Adipocyte (in vitro differentiated cells): ENCODE results near the gene MAPKAP1.

ENCODE experiments used
- DNase-seq: peaks from one replicate; pipeline ENCODE4 v3.0.0-alpha.2; 2015; ENCODE audit warnings: low read depth
- H3K27me3 ChIP-seq: replicated peaks from 2 replicates; pipeline ENCODE4 v1.7.0; 2013; ENCODE audit warnings: mild to moderate bottlenecking, low read length, moderate library complexity; ENCODE audit not compliant: control insufficient read depth, insufficient read depth
- H3K36me3 ChIP-seq: 2 replicates; pipeline ENCODE4 v1.7.0; 2013; ENCODE audit warnings: low read length, mild to moderate bottlenecking, moderate library complexity; ENCODE audit not compliant: control insufficient read depth, insufficient read depth, severe bottlenecking
- H3K4me1 ChIP-seq: 2 replicates; pipeline ENCODE4 v1.7.0; 2013; ENCODE audit warnings: mild to moderate bottlenecking, low read length, moderate library complexity; ENCODE audit not compliant: control insufficient read depth, insufficient read depth
- H3K4me3 ChIP-seq: 2 replicates; pipeline ENCODE4 v1.7.0; 2013; ENCODE audit warnings: mild to moderate bottlenecking, low read length, moderate library complexity
- H3K9ac ChIP-seq: 2 replicates; pipeline ENCODE4 v1.7.0; 2013; ENCODE audit warnings: mild to moderate bottlenecking, low read length, moderate library complexity
- H3K9me3 ChIP-seq: 2 replicates; pipeline ENCODE4 v1.7.0; 2013; ENCODE audit warnings: mild to moderate bottlenecking, low read length, moderate library complexity; ENCODE audit not compliant: control insufficient read depth

The MAPKAP1 gene

DNA sequence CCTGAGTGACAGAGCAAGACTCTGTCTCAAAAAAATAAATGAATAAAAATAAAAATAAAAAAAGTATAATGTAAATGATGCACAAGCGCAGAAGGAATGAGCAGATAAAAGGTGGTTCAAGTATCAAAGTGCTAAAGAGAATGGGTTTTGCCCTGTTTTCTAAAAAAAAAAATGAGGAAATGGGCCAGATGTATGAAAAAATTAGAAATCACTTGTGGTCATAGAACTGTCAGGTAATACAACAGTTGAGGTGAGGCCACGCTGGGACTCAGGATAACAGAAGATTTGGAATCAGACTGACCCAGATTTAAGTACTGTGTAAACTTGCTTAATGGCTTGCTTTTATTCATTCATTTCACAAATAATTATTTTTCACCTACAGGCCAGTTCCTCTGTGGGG lies 69.8 kb downstream of the MAPKAP1 start:
- Histone ChIP-seq H3K27me3 (no peaks in the 10 kb centered on the region), H3K9ac (no peak overlapping the region), H3K9me3 (no peaks in the 10 kb centered on the region), H3K4me1 (peaks cover 36% of the 10 kb centered on the region), H3K4me3 (no peak overlapping the region), H3K36me3 (no peaks in the 10 kb centered on the region)
- DNase-seq: no peak

DNA sequence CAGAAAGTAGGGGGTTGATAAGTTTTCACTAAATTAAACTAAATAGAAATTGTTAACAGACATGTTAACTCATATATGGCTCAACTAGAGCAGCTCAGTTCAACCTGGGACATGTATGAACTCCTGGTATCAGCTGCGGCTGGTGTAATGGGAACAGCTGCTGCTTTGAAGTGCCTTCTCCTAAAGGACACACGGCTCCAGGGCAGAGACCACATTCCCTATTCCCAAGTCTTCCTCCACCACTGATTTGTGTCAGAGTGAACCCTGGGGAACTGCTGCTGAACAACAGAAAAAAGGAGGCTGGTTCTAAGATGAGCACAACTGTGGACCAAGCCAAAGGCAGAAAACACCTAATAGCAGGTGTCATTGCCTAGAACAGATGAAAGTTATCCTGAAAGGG lies 71.1 kb downstream of the MAPKAP1 start:
- H3K27me3 ChIP-seq: no peaks in the 10 kb centered on the region
- H3K4me1 ChIP-seq: peaks cover 38% of the 10 kb centered on the region
- DNase-seq: no peak
- H3K36me3 ChIP-seq: no peaks in the 10 kb centered on the region
- no peak overlapping the region for H3K4me3 ChIP-seq
- no peaks in the 10 kb centered on the region for H3K9me3 ChIP-seq
- H3K9ac ChIP-seq: no peak overlapping the region

DNA sequence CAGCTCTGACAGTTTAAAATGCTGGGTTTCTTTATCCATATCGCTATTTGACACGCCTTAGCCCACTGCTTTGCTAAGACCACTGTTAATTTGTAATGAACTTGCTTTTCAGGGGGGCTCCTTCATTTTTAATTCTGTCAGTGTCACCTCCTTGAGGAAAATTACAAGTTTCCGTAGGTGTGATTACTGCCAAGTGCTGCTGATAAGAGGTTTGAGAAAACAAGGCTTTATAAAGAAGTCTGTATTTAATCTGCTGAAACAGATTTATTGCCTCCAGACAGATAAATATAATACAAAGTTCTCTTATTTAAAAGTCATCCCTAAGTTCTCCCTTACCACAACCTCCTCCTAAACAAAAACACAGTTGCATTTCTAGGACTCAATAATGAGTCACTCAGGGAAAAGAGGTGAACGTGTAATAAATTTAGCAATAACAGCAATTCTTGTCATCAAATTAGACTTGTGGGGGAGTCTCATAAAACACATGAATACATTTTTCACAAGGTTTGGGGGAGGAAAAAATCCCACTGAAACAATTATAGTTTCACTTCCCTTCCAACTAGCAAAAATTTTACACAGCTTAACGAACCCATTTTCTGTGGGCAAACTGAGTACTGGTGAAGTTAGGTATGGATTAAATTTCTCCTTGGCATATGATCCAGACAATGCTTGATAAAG lies 72.8 kb downstream of the MAPKAP1 start:
- peaks cover 49% of the 10 kb centered on the region for H3K4me1 ChIP-seq
- no peak for DNase-seq
- no peak overlapping the region for H3K9ac ChIP-seq
- H3K4me3 ChIP-seq: no peak overlapping the region
- H3K36me3 ChIP-seq: no peaks in the 10 kb centered on the region
- no peaks in the 10 kb centered on the region for H3K27me3 ChIP-seq
- no peaks in the 10 kb centered on the region for H3K9me3 ChIP-seq

DNA sequence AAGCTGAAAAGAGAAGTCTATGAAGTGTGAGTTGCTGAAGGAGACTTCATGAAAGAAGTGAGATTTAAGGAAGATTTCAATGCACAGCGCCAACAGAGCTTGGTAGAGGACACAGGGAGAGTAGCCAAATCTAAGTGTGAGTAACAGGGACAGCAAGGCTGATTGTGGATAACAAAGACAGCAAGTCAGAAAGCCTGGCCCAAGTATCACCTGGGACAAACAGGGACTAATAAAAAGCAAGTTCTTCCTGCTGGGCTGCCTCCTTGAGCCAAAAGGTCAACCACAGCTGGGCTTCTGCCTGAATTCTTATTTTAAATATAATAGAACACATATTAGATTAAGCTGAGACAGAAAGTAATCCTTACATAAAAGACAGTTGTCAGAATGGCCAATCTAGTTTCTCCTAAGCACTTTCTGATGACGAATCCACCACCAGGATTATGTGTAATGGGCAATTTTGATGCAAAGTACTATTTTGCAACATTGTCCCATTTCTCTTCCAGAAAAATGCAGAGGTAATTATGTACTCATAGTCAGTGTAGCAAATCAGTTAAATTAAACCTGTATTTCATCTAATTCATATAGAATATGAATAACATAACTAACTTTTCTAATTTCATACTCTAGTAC lies 73.8 kb downstream of the MAPKAP1 start:
- H3K9ac ChIP-seq: no peak overlapping the region
- H3K4me3 ChIP-seq: no peak overlapping the region
- H3K4me1 ChIP-seq: peaks cover 41% of the 10 kb centered on the region
- H3K27me3 ChIP-seq: no peaks in the 10 kb centered on the region
- no peaks in the 10 kb centered on the region for H3K9me3 ChIP-seq
- DNase-seq: no peak
- H3K36me3 ChIP-seq: no peaks in the 10 kb centered on the region

DNA sequence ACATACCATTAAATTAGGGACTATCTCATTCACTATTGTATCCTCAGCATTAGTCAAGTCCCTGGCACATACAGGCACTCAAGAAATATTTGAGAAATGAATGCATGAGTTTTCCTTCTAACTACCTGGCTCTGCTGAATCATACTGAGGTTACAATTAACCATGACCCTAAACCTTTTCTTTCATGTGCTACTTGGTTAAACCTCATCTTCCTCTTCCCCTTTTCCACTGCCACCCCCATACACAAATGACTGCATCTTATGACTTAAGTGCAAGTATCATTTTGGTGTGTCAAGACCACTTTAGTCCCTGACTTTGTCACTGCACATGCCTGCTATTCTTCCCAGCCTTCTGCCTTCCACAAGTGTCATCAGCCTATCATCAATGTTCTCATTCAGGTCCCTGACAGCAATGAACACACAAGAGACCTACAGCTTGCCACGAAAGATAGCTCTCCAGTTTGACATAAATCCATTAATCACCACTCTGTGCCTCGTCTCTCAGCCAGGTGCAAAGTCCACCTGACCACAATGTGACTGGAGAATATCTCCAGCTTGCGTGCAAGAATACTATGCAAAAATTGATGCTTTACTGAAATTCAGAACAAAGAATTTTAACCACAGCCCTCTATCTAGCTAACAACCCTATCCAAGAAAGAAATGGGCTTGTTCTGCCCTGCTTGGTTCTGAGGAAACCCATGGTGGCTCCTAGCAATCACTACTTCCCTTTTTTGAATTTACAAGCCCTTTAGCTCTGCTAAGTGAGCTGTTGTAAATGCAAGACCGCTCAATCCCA lies 74.5 kb downstream of the MAPKAP1 start:
- DNase-seq: no peak
- Histone ChIP-seq H3K36me3 (no peaks in the 10 kb centered on the region), H3K9me3 (no peaks in the 10 kb centered on the region), H3K27me3 (no peaks in the 10 kb centered on the region), H3K4me1 (peaks cover 37% of the 10 kb centered on the region), H3K9ac (no peak overlapping the region), H3K4me3 (no peak overlapping the region)

GRCh38 chr9:125631391-125632085 lies 75.5 kb downstream of the MAPKAP1 start:
- Histone ChIP-seq H3K9ac (no peak overlapping the region), H3K4me3 (no peak overlapping the region), H3K36me3 (no peaks in the 10 kb centered on the region), H3K27me3 (no peaks in the 10 kb centered on the region), H3K4me1 (peaks cover 37% of the 10 kb centered on the region), H3K9me3 (no peaks in the 10 kb centered on the region)
- DNase-seq: peak; percentile 78

GRCh38 chr9:125630436-125630835 lies 76.6 kb downstream of the MAPKAP1 start:
- no peak for DNase-seq
- Histone ChIP-seq H3K9me3 (no peaks in the 10 kb centered on the region), H3K9ac (no peak overlapping the region), H3K4me3 (no peak overlapping the region), H3K36me3 (no peaks in the 10 kb centered on the region), H3K27me3 (no peaks in the 10 kb centered on the region), H3K4me1 (peaks cover 37% of the 10 kb centered on the region)

DNA sequence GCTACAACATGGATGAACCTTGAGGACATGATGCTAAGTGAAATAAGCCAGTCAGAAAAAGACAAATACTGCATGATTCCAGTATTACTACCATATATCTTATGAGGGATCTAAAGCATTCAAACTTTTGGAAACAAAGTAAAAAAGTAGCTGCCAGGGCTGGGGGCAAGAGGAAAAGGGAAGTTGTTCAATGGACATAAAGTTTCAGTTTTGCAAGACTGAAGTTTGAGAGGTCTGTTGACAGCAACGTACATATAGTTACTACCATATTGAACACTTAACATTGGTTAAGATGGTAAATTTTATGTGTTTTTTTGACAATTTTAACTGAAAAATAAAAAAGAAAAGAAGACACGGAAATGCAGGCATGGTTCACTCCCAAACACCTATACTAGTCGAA lies 77.6 kb downstream of the MAPKAP1 start:
- no peaks in the 10 kb centered on the region for H3K36me3 ChIP-seq
- H3K9me3 ChIP-seq: no peaks in the 10 kb centered on the region
- no peaks in the 10 kb centered on the region for H3K27me3 ChIP-seq
- DNase-seq: no peak
- no peak overlapping the region for H3K9ac ChIP-seq
- peaks cover 35% of the 10 kb centered on the region for H3K4me1 ChIP-seq
- no peak overlapping the region for H3K4me3 ChIP-seq

GRCh38 chr9:125626187-125626586 lies 80.8 kb downstream of the MAPKAP1 start:
- H3K4me1 ChIP-seq: peaks cover 14% of the 10 kb centered on the region
- no peak for DNase-seq
- no peak overlapping the region for H3K9ac ChIP-seq
- no peak overlapping the region for H3K4me3 ChIP-seq
- no peaks in the 10 kb centered on the region for H3K9me3 ChIP-seq
- H3K27me3 ChIP-seq: no peaks in the 10 kb centered on the region
- H3K36me3 ChIP-seq: no peaks in the 10 kb centered on the region

GRCh38 chr9:125621170-125621569 lies 85.8 kb downstream of the MAPKAP1 start:
- H3K9me3 ChIP-seq: no peaks in the 10 kb centered on the region
- H3K4me1 ChIP-seq: peaks cover 11% of the 10 kb centered on the region
- H3K27me3 ChIP-seq: no peaks in the 10 kb centered on the region
- H3K36me3 ChIP-seq: no peaks in the 10 kb centered on the region
- no peak overlapping the region for H3K9ac ChIP-seq
- no peak overlapping the region for H3K4me3 ChIP-seq
- DNase-seq: no peak

- Histone ChIP-seq H3K9me3 (no peaks in the 10 kb centered on the region), H3K27me3 (no peaks in the 10 kb centered on the region), H3K9ac (peak overlapping the region; percentile 20), H3K36me3 (no peaks in the 10 kb centered on the region), H3K4me3 (no peak overlapping the region), H3K4me1 (peaks cover 11% of the 10 kb centered on the region)
- DNase-seq: peak; percentile 6
Measured at GRCh38 chr9:125620216-125620615, 86.8 kb downstream of the MAPKAP1 start.
